HepG2 (cell line): ENCODE results near the gene ZFAND4. TPM values are rescaled to one million over a fixed set of nuclear protein-coding genes. Genes with fewer than 3 reads are reported as not detected.
A peak's percentile ranks its signal among the peaks of the same experiment; 100 is the strongest.

Experiments
- ATF6 ChIP-seq: sonication (generic); formaldehyde crosslinking; conservative IDR thresholded peaks from 2 replicates; pipeline ENCODE4 v1.4.0; 2020; ENCODE audit warnings: missing genetic modification reagents
- CENPX ChIP-seq: sonication (generic); formaldehyde crosslinking; IDR thresholded peaks from 2 replicates; pipeline ENCODE4 v1.9.0; 2021; ENCODE audit warnings: mild to moderate bottlenecking, missing genetic modification reagents, moderate library complexity
- DDIT3 ChIP-seq: sonication (generic); formaldehyde crosslinking; IDR thresholded peaks from 2 replicates; pipeline ENCODE4 v1.4.0; 2020; ENCODE audit warnings: mild to moderate bottlenecking, missing genetic modification reagents
- HDAC6 ChIP-seq: fragments of 200-600 bp; sonication (generic); IDR thresholded peaks from 2 replicates; pipeline ENCODE4 v1.7.0; 2017; ENCODE audit warnings: mild to moderate bottlenecking, antibody characterized with exemption, low read length, low read depth
- KAT2B ChIP-seq: fragments of 150-350 bp; IDR thresholded peaks from 2 replicates; pipeline ENCODE4 v1.6.1; 2014; ENCODE audit warnings: low read depth, low read length, borderline replicate concordance
- MAX ChIP-seq: IDR thresholded peaks from 2 replicates; pipeline ENCODE4 v1.6.1; 2012; ENCODE audit warnings: inconsistent platforms
- NFKB2 ChIP-seq: sonication (generic); formaldehyde crosslinking; IDR thresholded peaks from 2 replicates; pipeline ENCODE4 v1.4.0; 2020; ENCODE audit warnings: missing genetic modification reagents, borderline replicate concordance
- NPAS2 ChIP-seq: sonication (generic); formaldehyde crosslinking; IDR thresholded peaks from 2 replicates; pipeline ENCODE4 v1.8.0; 2022; ENCODE audit warnings: mild to moderate bottlenecking, missing genetic modification reagents, borderline replicate concordance
- PHF5A ChIP-seq: IDR thresholded peaks from one replicate; pipeline ENCODE4 v1.6.1; 2018; ENCODE audit warnings: low read depth, missing genetic modification reagents; ENCODE audit not compliant: unreplicated experiment
- PRMT3 ChIP-seq: sonication (generic); formaldehyde crosslinking; IDR thresholded peaks from 2 replicates; pipeline ENCODE4 v1.8.1; 2022; ENCODE audit warnings: low read depth, mild to moderate bottlenecking, moderate library complexity, missing genetic modification reagents, borderline replicate concordance
- RARA ChIP-seq: IDR thresholded peaks from 2 replicates; pipeline ENCODE4 v1.6.1; 2016; ENCODE audit warnings: missing genetic modification reagents, missing compliant biosample characterization
- REPIN1 ChIP-seq: sonication (generic); formaldehyde crosslinking; IDR thresholded peaks from 2 replicates; pipeline ENCODE4 v1.8.0; 2022; ENCODE audit warnings: missing genetic modification reagents, low read depth, mild to moderate bottlenecking, borderline replicate concordance
- RFX1 ChIP-seq: fragments of 450-650 bp; IDR thresholded peaks from 2 replicates; pipeline ENCODE4 v1.6.1; 2017
- SMYD3 ChIP-seq: sonication (generic); formaldehyde crosslinking; IDR thresholded peaks from 2 replicates; pipeline ENCODE4 v1.8.1; 2023; ENCODE audit warnings: mild to moderate bottlenecking, missing genetic modification reagents
- ZBTB4 ChIP-seq: sonication (generic); formaldehyde crosslinking; IDR thresholded peaks from 2 replicates; pipeline ENCODE4 v1.4.0; 2020; ENCODE audit warnings: missing genetic modification reagents, mild to moderate bottlenecking, borderline replicate concordance
- ZC3H4 ChIP-seq: sonication (generic); formaldehyde crosslinking; IDR thresholded peaks from 2 replicates; pipeline ENCODE4 v1.4.0; 2020; ENCODE audit warnings: missing genetic modification reagents, borderline replicate concordance
- ZNF530 ChIP-seq: sonication (generic); formaldehyde crosslinking; IDR thresholded peaks from 2 replicates; pipeline ENCODE4 v1.5.0; 2020; ENCODE audit warnings: low read depth, mild to moderate bottlenecking, missing genetic modification reagents
- ZNF749 ChIP-seq: sonication (generic); formaldehyde crosslinking; IDR thresholded peaks from 2 replicates; pipeline ENCODE4 v1.8.0; 2022; ENCODE audit warnings: mild to moderate bottlenecking, missing genetic modification reagents, moderate library complexity, borderline replicate concordance
- polyA plus RNA-seq, 8 experiments: library from polyadenylated mRNA; depleted of rRNA in 3 of 8; stranded (reverse) in 7 of 8; unstranded in 1 of 8; fragments of >200 nt; fragmentation: Illumina TruSeq in 4 of 8; extraction: Trizol in 4 of 8; gene quantifications; 2 replicates each; pipeline versions ENCODE4 v1.2.1 to v1.2.3, GENCODE V29; 2011 to 2016; ENCODE audit warnings: low read depth in 4 of 8, missing spikeins in 1 of 8, mixed read lengths in 1 of 8; ENCODE audit not compliant: insufficient read depth in 1 of 8
- total RNA-seq, 5 experiments: library from RNA; depleted of rRNA; stranded (reverse); fragments of >200 nt; fragmentation: Illumina TruSeq; extraction: Trizol; gene quantifications; 2 replicates each; pipeline ENCODE4 v1.2.3, GENCODE V29; 2016; ENCODE audit warnings: low read depth in 1 of 5
- TF ChIP-seq, protein P1 (sequence below): sonication (generic); formaldehyde crosslinking; IDR thresholded peaks from 2 replicates; pipeline ENCODE4 v1.5.0; 2020; ENCODE audit warnings: missing genetic modification reagents
- TF ChIP-seq, protein P2 (sequence below): sonication (generic); formaldehyde crosslinking; IDR thresholded peaks from 2 replicates; pipeline ENCODE4 v1.5.0; 2020; ENCODE audit warnings: mild to moderate bottlenecking, missing genetic modification reagents

Gene ZFAND4
- total and polyA plus RNA-seq, 2 of the 13 experiments (the other 11 are each of a cell fraction or from before 2014, with no cell fraction given): 2.9 to 9.2 TPM

GRCh38 chr10:45672181-45673073 lies at the start of gene ZFAND4 (continued):
- TF ChIP-seq CENPX (CRISPR knock-in tag): no peak
- TF ChIP-seq SMYD3 (CRISPR knock-in tag): 0 out of 2 replicates have a peak, but pooled peaks have one; percentile 36
- TF ChIP-seq, protein P1, sequence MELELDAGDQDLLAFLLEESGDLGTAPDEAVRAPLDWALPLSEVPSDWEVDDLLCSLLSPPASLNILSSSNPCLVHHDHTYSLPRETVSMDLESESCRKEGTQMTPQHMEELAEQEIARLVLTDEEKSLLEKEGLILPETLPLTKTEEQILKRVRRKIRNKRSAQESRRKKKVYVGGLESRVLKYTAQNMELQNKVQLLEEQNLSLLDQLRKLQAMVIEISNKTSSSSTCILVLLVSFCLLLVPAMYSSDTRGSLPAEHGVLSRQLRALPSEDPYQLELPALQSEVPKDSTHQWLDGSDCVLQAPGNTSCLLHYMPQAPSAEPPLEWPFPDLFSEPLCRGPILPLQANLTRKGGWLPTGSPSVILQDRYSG (CRISPR knock-in tag): peak; percentile 18; the same call in 1 of the 2 replicates
- TF ChIP-seq ZNF530 (CRISPR knock-in tag): no peak
- no peak for TF ChIP-seq DDIT3 (CRISPR knock-in tag)
- peak; percentile 93 for TF ChIP-seq MAX
- no peak for TF ChIP-seq ZC3H4
- no peak for TF ChIP-seq PRMT3 (CRISPR knock-in tag)
- TF ChIP-seq ZBTB4 (CRISPR knock-in tag): 0 out of 2 replicates have a peak, but pooled peaks have one; percentile 51
- TF ChIP-seq PHF5A (CRISPR knock-in tag): peak; percentile 40
- no peak for TF ChIP-seq ZNF749
- TF ChIP-seq NPAS2 (CRISPR knock-in tag): no peak
- no peak for TF ChIP-seq KAT2B
- TF ChIP-seq RFX1: peak; percentile 65; the same call in 1 of the 2 replicates
- peak; percentile 67; the same call in 1 of the 2 replicates for TF ChIP-seq REPIN1 (CRISPR knock-in tag)
- no peak for TF ChIP-seq HDAC6
- TF ChIP-seq, protein P2, sequence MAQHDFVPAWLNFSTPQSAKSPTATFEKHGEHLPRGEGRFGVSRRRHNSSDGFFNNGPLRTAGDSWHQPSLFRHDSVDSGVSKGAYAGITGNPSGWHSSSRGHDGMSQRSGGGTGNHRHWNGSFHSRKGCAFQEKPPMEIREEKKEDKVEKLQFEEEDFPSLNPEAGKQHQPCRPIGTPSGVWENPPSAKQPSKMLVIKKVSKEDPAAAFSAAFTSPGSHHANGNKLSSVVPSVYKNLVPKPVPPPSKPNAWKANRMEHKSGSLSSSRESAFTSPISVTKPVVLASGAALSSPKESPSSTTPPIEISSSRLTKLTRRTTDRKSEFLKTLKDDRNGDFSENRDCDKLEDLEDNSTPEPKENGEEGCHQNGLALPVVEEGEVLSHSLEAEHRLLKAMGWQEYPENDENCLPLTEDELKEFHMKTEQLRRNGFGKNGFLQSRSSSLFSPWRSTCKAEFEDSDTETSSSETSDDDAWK: no peak
- TF ChIP-seq ATF6: no peak
- peak; percentile 28; the same call in 1 of the 2 replicates for TF ChIP-seq NFKB2 (CRISPR knock-in tag)
- peak; percentile 49 for TF ChIP-seq RARA (CRISPR knock-in tag)
